Upper lobe of left lung (tissue), 4 donors: ENCODE results near the gene AGTRAP.

Experiments used
- EP300 ChIP-seq, 4 donors: sonication (generic); formaldehyde crosslinking; IDR thresholded peaks; one replicate each; pipeline ENCODE4 v1.5.1; 2017; ENCODE audit warnings: antibody characterized with exemption in 4 of 4, control low read depth in 2 of 4
- POLR2A ChIP-seq, 4 donors: fragments of 450-650 bp; IDR thresholded peaks; one replicate each; pipeline ENCODE4 v1.5.1; 2016 to 2017; ENCODE audit warnings: antibody characterized with exemption in 4 of 4, mild to moderate bottlenecking in 2 of 4
- POLR2AphosphoS5 ChIP-seq, 2 donors: sonication (generic); formaldehyde crosslinking; IDR thresholded peaks; one replicate each; pipeline ENCODE4 v1.5.1; 2017; ENCODE audit warnings: antibody characterized with exemption in 2 of 2
- TF ChIP-seq, protein P1 (sequence below), 6 experiments: fragments of 450-650 bp in 4 of 6; fragments of 200-600 bp in 2 of 6; sonication (generic) in 2 of 6; IDR thresholded peaks; one replicate each; pipeline ENCODE4 v1.5.1; 2016 to 2019; ENCODE audit warnings: antibody characterized with exemption in 6 of 6

DNA sequence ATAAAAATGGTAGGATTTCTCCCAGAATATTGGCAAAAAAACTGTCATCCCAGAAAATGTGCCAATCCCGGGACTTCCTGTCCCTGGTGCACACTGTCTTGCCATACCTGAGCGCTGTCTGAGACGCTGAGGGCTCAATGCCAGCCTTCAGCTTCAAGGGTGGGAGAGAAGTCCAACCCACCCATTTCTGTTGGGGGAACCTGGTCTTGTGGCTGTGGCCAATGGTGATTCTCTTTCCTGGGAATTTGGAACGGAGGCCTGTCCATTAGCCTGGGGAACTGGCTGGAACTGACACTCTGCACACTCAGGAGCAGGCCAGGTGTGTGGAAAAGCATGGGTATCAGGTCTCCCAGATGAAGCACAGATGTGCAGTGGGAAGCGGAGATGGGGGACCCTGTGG lies 63.2 kb downstream of the AGTRAP start:
- TF ChIP-seq POLR2A (IDR thresholded peaks at IDR 0.05) (no peak), EP300 (IDR thresholded peaks at IDR 0.05) (no peak), POLR2AphosphoS5 (IDR thresholded peaks at IDR 0.05) (no peak)
- TF ChIP-seq, protein P1, sequence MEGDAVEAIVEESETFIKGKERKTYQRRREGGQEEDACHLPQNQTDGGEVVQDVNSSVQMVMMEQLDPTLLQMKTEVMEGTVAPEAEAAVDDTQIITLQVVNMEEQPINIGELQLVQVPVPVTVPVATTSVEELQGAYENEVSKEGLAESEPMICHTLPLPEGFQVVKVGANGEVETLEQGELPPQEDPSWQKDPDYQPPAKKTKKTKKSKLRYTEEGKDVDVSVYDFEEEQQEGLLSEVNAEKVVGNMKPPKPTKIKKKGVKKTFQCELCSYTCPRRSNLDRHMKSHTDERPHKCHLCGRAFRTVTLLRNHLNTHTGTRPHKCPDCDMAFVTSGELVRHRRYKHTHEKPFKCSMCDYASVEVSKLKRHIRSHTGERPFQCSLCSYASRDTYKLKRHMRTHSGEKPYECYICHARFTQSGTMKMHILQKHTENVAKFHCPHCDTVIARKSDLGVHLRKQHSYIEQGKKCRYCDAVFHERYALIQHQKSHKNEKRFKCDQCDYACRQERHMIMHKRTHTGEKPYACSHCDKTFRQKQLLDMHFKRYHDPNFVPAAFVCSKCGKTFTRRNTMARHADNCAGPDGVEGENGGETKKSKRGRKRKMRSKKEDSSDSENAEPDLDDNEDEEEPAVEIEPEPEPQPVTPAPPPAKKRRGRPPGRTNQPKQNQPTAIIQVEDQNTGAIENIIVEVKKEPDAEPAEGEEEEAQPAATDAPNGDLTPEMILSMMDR (IDR thresholded peaks at IDR 0.05) = no peak
